Measurements from ENCODE around the gene HJURP.

HJURP gene

GRCh38 chr2:233846387-233847247, 7.7 kb downstream of the HJURP start:
- no peak for TF ChIP-seq CTCF (IDR thresholded peaks at IDR 0.05; ENCODE audit: unreplicated experiment in 3 of 3)
- no peak overlapping the region for H3K4me3 Mint-ChIP-seq

DNA sequence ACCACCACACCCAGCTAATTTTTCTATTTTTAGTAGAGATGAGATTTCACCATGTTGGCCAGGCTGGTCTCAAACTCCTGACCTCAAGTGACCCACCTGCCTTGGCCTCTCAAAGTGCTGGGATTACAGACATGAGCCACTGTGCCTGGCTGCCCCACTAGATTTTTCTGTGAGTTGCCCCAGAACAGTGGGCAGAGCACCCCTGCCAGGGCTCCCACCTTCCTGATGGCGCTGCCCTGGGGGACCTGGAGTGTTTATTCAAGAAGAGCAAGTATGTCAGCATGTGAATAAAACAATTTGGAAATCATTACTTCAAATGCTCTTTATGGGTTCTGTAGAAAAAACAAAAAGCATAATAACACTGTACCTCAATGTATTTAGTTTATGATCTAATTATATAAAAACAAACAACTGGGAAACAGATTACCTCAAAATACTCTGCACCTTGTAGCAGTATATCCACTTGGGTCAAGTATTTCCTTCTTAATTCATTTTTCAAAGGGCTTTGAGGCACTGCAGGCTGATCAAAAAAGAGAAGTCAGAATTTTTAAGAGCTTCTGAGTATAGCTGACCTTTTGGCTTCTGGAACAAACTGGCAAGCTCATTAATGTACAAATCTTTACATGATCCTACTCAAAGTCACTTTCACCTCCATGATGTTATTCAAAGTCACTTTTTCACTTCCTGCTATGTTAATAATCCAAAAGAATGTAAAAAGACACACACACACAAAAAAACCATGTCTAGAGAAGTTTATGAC, 8.9 kb downstream of the HJURP start:
- no peaks in the 10 kb centered on the region for H3K27me3 Mint-ChIP-seq (ENCODE audit: low read depth)
- H3K4me1 Mint-ChIP-seq = no peaks in the 10 kb centered on the region
- TF ChIP-seq CTCF (IDR thresholded peaks at IDR 0.05; ENCODE audit: unreplicated experiment in 3 of 3) = no peak
- H3K4me3 Mint-ChIP-seq = no peak overlapping the region
- peak overlapping the region in 1 of 3 experiments; percentile 29 for H3K27ac Mint-ChIP-seq
- peaks cover 57% of the 10 kb centered on the region for H3K36me3 Mint-ChIP-seq (ENCODE audit: low read depth)
- H3K9me3 Mint-ChIP-seq = no peaks in the 10 kb centered on the region

More at GRCh38 chr2:233846387-233847247, 7.7 kb downstream of the HJURP start:
- H3K36me3 Mint-ChIP-seq (ENCODE audit: low read depth) = peaks cover 54% of the 10 kb centered on the region
- no peak overlapping the region for H3K27ac Mint-ChIP-seq
- H3K27me3 Mint-ChIP-seq (ENCODE audit: low read depth) = no peaks in the 10 kb centered on the region
- H3K4me1 Mint-ChIP-seq = no peaks in the 10 kb centered on the region
- H3K9me3 Mint-ChIP-seq = no peaks in the 10 kb centered on the region

DNA sequence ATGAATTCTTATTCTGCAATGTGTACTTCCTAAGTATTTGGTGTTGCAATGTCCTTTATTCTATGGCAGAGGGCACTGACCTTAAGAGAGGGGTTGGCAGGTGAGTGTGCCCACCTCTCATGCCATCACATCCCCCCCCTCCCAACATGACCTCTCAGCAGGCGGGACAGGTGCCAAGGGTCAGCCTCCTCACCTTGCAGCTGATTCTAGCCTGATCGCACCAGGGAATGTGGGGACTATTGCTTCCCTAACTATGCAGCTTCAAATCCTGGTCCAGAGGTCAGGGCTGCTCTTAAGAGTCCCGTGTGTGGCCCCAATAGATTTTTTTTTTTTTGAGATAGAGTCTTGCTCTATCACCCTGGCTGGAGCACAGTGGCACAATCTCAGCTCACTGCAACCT, 9.5 kb downstream of the HJURP start:
- H3K4me1 Mint-ChIP-seq = no peaks in the 10 kb centered on the region
- no peak for TF ChIP-seq CTCF (IDR thresholded peaks at IDR 0.05; ENCODE audit: unreplicated experiment in 3 of 3)
- no peak overlapping the region for H3K27ac Mint-ChIP-seq
- H3K4me3 Mint-ChIP-seq = no peak overlapping the region
- H3K9me3 Mint-ChIP-seq = no peaks in the 10 kb centered on the region
- H3K27me3 Mint-ChIP-seq (ENCODE audit: low read depth) = no peaks in the 10 kb centered on the region
- peaks cover 64% of the 10 kb centered on the region for H3K36me3 Mint-ChIP-seq (ENCODE audit: low read depth)

GRCh38 chr2:233844064-233844807, 10.1 kb downstream of the HJURP start:
- TF ChIP-seq CTCF (IDR thresholded peaks at IDR 0.05; ENCODE audit: unreplicated experiment in 3 of 3) = no peak
- H3K36me3 Mint-ChIP-seq (ENCODE audit: low read depth) = peaks cover 66% of the 10 kb centered on the region

DNA sequence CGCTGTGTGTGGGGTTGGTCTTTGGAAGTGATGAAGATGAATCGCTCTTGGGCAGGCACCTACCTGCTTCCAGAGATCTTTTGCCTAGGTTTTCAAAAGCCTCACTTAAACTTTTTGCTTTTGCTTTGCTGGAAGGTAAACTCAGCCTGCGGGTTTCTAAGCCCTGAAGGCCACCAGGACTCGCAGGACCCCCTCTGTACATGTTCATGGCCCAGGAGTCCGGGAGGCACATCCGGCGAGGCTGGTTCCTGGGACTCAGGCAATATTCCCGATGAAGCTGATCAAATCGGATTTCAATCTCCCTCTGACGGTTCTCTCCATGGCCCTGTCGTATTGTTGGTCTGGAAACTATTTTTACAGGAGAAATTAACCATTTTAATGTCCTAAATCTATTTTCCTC, 13.2 kb downstream of the HJURP start:
- H3K36me3 Mint-ChIP-seq (ENCODE audit: low read depth) = peaks cover 75% of the 10 kb centered on the region

More at GRCh38 chr2:233844064-233844807, 10.1 kb downstream of the HJURP start:
- Mint-ChIP-seq H3K9me3 (no peaks in the 10 kb centered on the region), H3K4me3 (no peak overlapping the region), H3K27ac (no peak overlapping the region), H3K27me3 (ENCODE audit: low read depth) (no peaks in the 10 kb centered on the region), H3K4me1 (no peaks in the 10 kb centered on the region)

More for the DNA sequence above, 13.2 kb downstream of the HJURP start:
- H3K9me3 Mint-ChIP-seq = no peaks in the 10 kb centered on the region
- no peaks in the 10 kb centered on the region for H3K27me3 Mint-ChIP-seq (ENCODE audit: low read depth)
- H3K4me3 Mint-ChIP-seq = no peak overlapping the region
- H3K27ac Mint-ChIP-seq = no peak overlapping the region
- TF ChIP-seq CTCF (IDR thresholded peaks at IDR 0.05; ENCODE audit: unreplicated experiment in 3 of 3) = no peak
- peaks cover 5% of the 10 kb centered on the region for H3K4me1 Mint-ChIP-seq
